ENCODE data around the gene ARFGAP2. TPM values are rescaled to one million over a fixed set of nuclear protein-coding genes. Genes with fewer than 3 reads are reported as not detected.

Gene ARFGAP2
- total RNA-seq, 6 experiments from 2014 or later, result 58.2 to 64.0 (median 61.1) TPM

GRCh38 chr11:47154616-47155570, 21.8 kb downstream of the ARFGAP2 start:
- H3K36me3 Mint-ChIP-seq (ENCODE audit: low read depth), result no peaks in the 10 kb centered on the region; the same call in 1 of the 2 replicates
- no peaks in the 10 kb centered on the region for H3K9me3 Mint-ChIP-seq
- peaks cover 26% of the 10 kb centered on the region for H3K4me1 Mint-ChIP-seq (ENCODE audit: low read depth)
- no peak for TF ChIP-seq CTCF (IDR thresholded peaks at IDR 0.05)
- H3K27ac Mint-ChIP-seq, result no peak overlapping the region
- no peak overlapping the region for H3K4me3 Mint-ChIP-seq
- H3K27me3 Mint-ChIP-seq (ENCODE audit: insufficient read depth), result peaks cover 3% of the 10 kb centered on the region; the same call in 1 of the 2 replicates
- DNase-seq, result no peak

- DNase-seq, result peak; percentile 65
- Mint-ChIP-seq H3K27ac (peak overlapping the region; percentile 11; the same call in 1 of the 2 replicates), H3K9me3 (no peaks in the 10 kb centered on the region), H3K36me3 (ENCODE audit: low read depth) (no peaks in the 10 kb centered on the region), H3K4me3 (no peak overlapping the region), H3K27me3 (ENCODE audit: insufficient read depth) (peaks cover 2% of the 10 kb centered on the region; the same call in 1 of the 2 replicates), H3K4me1 (ENCODE audit: low read depth) (peaks cover 19% of the 10 kb centered on the region)
- peak; percentile 95 for TF ChIP-seq CTCF (IDR thresholded peaks at IDR 0.05)
These were observed 23.4 kb downstream of the ARFGAP2 start for GRCh38 chr11:47152953-47153950.

- peaks cover 19% of the 10 kb centered on the region for H3K4me1 Mint-ChIP-seq (ENCODE audit: low read depth)
- H3K27ac Mint-ChIP-seq, result no peak overlapping the region
- H3K9me3 Mint-ChIP-seq, result no peaks in the 10 kb centered on the region
These were observed 24.3 kb downstream of the ARFGAP2 start for GRCh38 chr11:47152126-47152952.

DNA sequence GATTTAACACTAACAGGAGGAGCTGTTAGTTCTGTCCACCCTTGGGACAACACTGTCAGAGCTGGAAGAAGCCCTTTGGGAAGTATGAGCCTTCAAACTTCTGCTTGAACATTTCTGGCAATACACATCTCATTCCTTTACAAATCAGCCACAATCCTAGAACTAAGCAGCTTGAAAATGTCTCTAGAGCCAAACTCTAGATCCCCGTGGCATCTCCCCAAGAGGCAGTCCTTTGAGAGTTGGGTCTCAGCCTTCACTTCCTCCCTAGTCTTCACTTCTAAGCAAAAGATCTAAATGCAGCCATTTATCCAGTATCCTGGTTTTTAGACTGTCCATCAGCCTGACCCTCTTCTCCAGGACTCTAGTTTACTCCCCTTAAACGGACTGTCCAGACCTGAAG, 26.9 kb downstream of the ARFGAP2 start:
- peaks cover 19% of the 10 kb centered on the region for H3K4me1 Mint-ChIP-seq (ENCODE audit: low read depth)
- no peak overlapping the region for H3K4me3 Mint-ChIP-seq
- DNase-seq, result no peak
- peaks cover 2% of the 10 kb centered on the region; the same call in 1 of the 2 replicates for H3K27me3 Mint-ChIP-seq (ENCODE audit: insufficient read depth)
- H3K9me3 Mint-ChIP-seq, result no peaks in the 10 kb centered on the region
- no peaks in the 10 kb centered on the region for H3K36me3 Mint-ChIP-seq (ENCODE audit: low read depth)
- H3K27ac Mint-ChIP-seq, result no peak overlapping the region
- no peak for TF ChIP-seq CTCF (IDR thresholded peaks at IDR 0.05)

More at GRCh38 chr11:47152126-47152952, 24.3 kb downstream of the ARFGAP2 start:
- TF ChIP-seq CTCF (IDR thresholded peaks at IDR 0.05), result no peak
- no peak for DNase-seq
- H3K27me3 Mint-ChIP-seq (ENCODE audit: insufficient read depth), result peaks cover 2% of the 10 kb centered on the region; the same call in 1 of the 2 replicates
- H3K36me3 Mint-ChIP-seq (ENCODE audit: low read depth), result no peaks in the 10 kb centered on the region
- no peak overlapping the region for H3K4me3 Mint-ChIP-seq

All from HFFc6 (cell line).